Suprapubic skin (tissue), 4 donors: ENCODE results near the gene ZBED1.

Source experiments
- CTCF ChIP-seq, 2 donors: fragments of 200-600 bp in 1 of 2; fragments of 450-650 bp in 1 of 2; sonication (generic) in 1 of 2; IDR thresholded peaks; one replicate each; pipeline ENCODE4 v1.5.1; 2016 to 2019; ENCODE audit warnings: antibody characterized with exemption in 2 of 2, mild to moderate bottlenecking in 1 of 2, moderate library complexity in 1 of 2
- POLR2A ChIP-seq, 2 donors: fragments of 450-650 bp; IDR thresholded peaks; one replicate each; pipeline ENCODE4 v1.6.1; 2017; ENCODE audit warnings: antibody characterized with exemption in 2 of 2, mild to moderate bottlenecking in 2 of 2, moderate library complexity in 2 of 2
- POLR2AphosphoS5 ChIP-seq, 3 donors: sonication (generic); formaldehyde crosslinking; IDR thresholded peaks; one replicate each; pipeline ENCODE4 v1.6.1; 2017; ENCODE audit warnings: antibody characterized with exemption in 3 of 3

GRCh38 chrX:2536974-2537373 lies 36.2 kb upstream of the ZBED1 start:
- TF ChIP-seq CTCF (IDR thresholded peaks at IDR 0.05) (no peak), POLR2AphosphoS5 (IDR thresholded peaks at IDR 0.05) (no peak), POLR2A (IDR thresholded peaks at IDR 0.05) (no peak)
